ENCODE measurements around the gene MFSD2B. TPM values are rescaled to one million over a fixed set of nuclear protein-coding genes. Genes with fewer than 3 reads are reported as not detected.

Gene MFSD2B
- total RNA-seq, 1 donor from 2014 or later, result 0.52 TPM

GRCh38 chr2:24050041-24050979, 40.4 kb downstream of the MFSD2B start:
- no peak overlapping the region for H3K27ac ChIP-seq (ENCODE audit: low read depth, low read length)
- H3K4me1 ChIP-seq (ENCODE audit: control insufficient read depth in 3 of 3, insufficient read depth in 3 of 3, low read length in 3 of 3), result peaks cover 9 to 22% (median 21%) of the 10 kb centered on the region in 3 donors
- peak overlapping the region; percentile 67 to 75 (median 71) for H3K4me3 ChIP-seq (ENCODE audit: low read length in 3 of 3)
- H3K36me3 ChIP-seq (ENCODE audit: control insufficient read depth in 3 of 3, insufficient read depth in 3 of 3, low read length in 3 of 3), result no peaks in the 10 kb centered on the region
- no peaks in the 10 kb centered on the region for H3K9me3 ChIP-seq (ENCODE audit: control insufficient read depth in 3 of 3, low read length in 3 of 3)
- peaks cover 0 to 11% (median 5%) of the 10 kb centered on the region in 3 donors for H3K27me3 ChIP-seq (ENCODE audit: control insufficient read depth in 3 of 3, insufficient read depth in 3 of 3, low read length in 3 of 3)
- H3K9ac ChIP-seq (ENCODE audit: low read depth in 1 of 3, low read length in 3 of 3), result peak overlapping the region in 2 of 3 donors; percentile 64 to 75

GRCh38 chr2:24051833-24052232, 41.9 kb downstream of the MFSD2B start:
- H3K9ac ChIP-seq (ENCODE audit: low read depth in 1 of 3, low read length in 3 of 3), result no peak overlapping the region
- no peaks in the 10 kb centered on the region for H3K9me3 ChIP-seq (ENCODE audit: control insufficient read depth in 3 of 3, low read length in 3 of 3)
- peaks cover 5 to 18% (median 14%) of the 10 kb centered on the region in 3 donors for H3K4me1 ChIP-seq (ENCODE audit: control insufficient read depth in 3 of 3, insufficient read depth in 3 of 3, low read length in 3 of 3)
- H3K4me3 ChIP-seq (ENCODE audit: low read length in 3 of 3), result no peak overlapping the region
- H3K27ac ChIP-seq (ENCODE audit: low read depth, low read length), result no peak overlapping the region
- no peaks in the 10 kb centered on the region for H3K36me3 ChIP-seq (ENCODE audit: control insufficient read depth in 3 of 3, insufficient read depth in 3 of 3, low read length in 3 of 3)
- peaks cover 0 to 11% (median 5%) of the 10 kb centered on the region in 3 donors for H3K27me3 ChIP-seq (ENCODE audit: control insufficient read depth in 3 of 3, insufficient read depth in 3 of 3, low read length in 3 of 3)

GRCh38 chr2:24052951-24053350, 43.1 kb downstream of the MFSD2B start:
- no peaks in the 10 kb centered on the region for H3K36me3 ChIP-seq (ENCODE audit: control insufficient read depth in 3 of 3, insufficient read depth in 3 of 3, low read length in 3 of 3)
- peaks cover 5 to 12% (median 10%) of the 10 kb centered on the region in 3 donors for H3K4me1 ChIP-seq (ENCODE audit: control insufficient read depth in 3 of 3, insufficient read depth in 3 of 3, low read length in 3 of 3)
- H3K9me3 ChIP-seq (ENCODE audit: control insufficient read depth in 3 of 3, low read length in 3 of 3), result no peaks in the 10 kb centered on the region
- H3K4me3 ChIP-seq (ENCODE audit: low read length in 3 of 3), result no peak overlapping the region
- H3K27ac ChIP-seq (ENCODE audit: low read depth, low read length), result no peak overlapping the region
- H3K27me3 ChIP-seq (ENCODE audit: control insufficient read depth in 3 of 3, insufficient read depth in 3 of 3, low read length in 3 of 3), result peaks cover 0 to 11% (median 5%) of the 10 kb centered on the region in 3 donors
- H3K9ac ChIP-seq (ENCODE audit: low read depth in 1 of 3, low read length in 3 of 3), result no peak overlapping the region

- H3K9ac ChIP-seq (ENCODE audit: low read depth in 1 of 3, low read length in 3 of 3), result no peak overlapping the region
- H3K4me3 ChIP-seq (ENCODE audit: low read length in 3 of 3), result no peak overlapping the region
- H3K36me3 ChIP-seq (ENCODE audit: control insufficient read depth in 3 of 3, insufficient read depth in 3 of 3, low read length in 3 of 3), result no peaks in the 10 kb centered on the region
- peaks cover 3 to 6% (median 5%) of the 10 kb centered on the region in 3 donors for H3K4me1 ChIP-seq (ENCODE audit: control insufficient read depth in 3 of 3, insufficient read depth in 3 of 3, low read length in 3 of 3)
- no peak overlapping the region for H3K27ac ChIP-seq (ENCODE audit: low read depth, low read length)
- H3K27me3 ChIP-seq (ENCODE audit: control insufficient read depth in 3 of 3, insufficient read depth in 3 of 3, low read length in 3 of 3), result peaks cover 0 to 4% (median 0%) of the 10 kb centered on the region in 3 donors
- no peaks in the 10 kb centered on the region for H3K9me3 ChIP-seq (ENCODE audit: control insufficient read depth in 3 of 3, low read length in 3 of 3)
Measured at GRCh38 chr2:24054366-24055010, 44.6 kb downstream of the MFSD2B start.

- Histone ChIP-seq H3K9ac (ENCODE audit: low read depth in 1 of 3, low read length in 3 of 3) (no peak overlapping the region), H3K36me3 (ENCODE audit: control insufficient read depth in 3 of 3, insufficient read depth in 3 of 3, low read length in 3 of 3) (no peaks in the 10 kb centered on the region), H3K27ac (ENCODE audit: low read depth, low read length) (no peak overlapping the region), H3K9me3 (ENCODE audit: control insufficient read depth in 3 of 3, low read length in 3 of 3) (no peaks in the 10 kb centered on the region), H3K4me1 (ENCODE audit: control insufficient read depth in 3 of 3, insufficient read depth in 3 of 3, low read length in 3 of 3) (no peaks in the 10 kb centered on the region), H3K27me3 (ENCODE audit: control insufficient read depth in 3 of 3, insufficient read depth in 3 of 3, low read length in 3 of 3) (no peaks in the 10 kb centered on the region), H3K4me3 (ENCODE audit: low read length in 3 of 3) (no peak overlapping the region)
Measured at GRCh38 chr2:24055750-24056149, 45.9 kb downstream of the MFSD2B start.

GRCh38 chr2:24058564-24059271, 48.8 kb downstream of the MFSD2B start:
- Histone ChIP-seq H3K9me3 (ENCODE audit: control insufficient read depth in 3 of 3, low read length in 3 of 3) (no peaks in the 10 kb centered on the region), H3K9ac (ENCODE audit: low read depth in 1 of 3, low read length in 3 of 3) (no peak overlapping the region), H3K36me3 (ENCODE audit: control insufficient read depth in 3 of 3, insufficient read depth in 3 of 3, low read length in 3 of 3) (no peaks in the 10 kb centered on the region), H3K4me3 (ENCODE audit: low read length in 3 of 3) (no peak overlapping the region), H3K27ac (ENCODE audit: low read depth, low read length) (no peak overlapping the region), H3K4me1 (ENCODE audit: control insufficient read depth in 3 of 3, insufficient read depth in 3 of 3, low read length in 3 of 3) (no peaks in the 10 kb centered on the region), H3K27me3 (ENCODE audit: control insufficient read depth in 3 of 3, insufficient read depth in 3 of 3, low read length in 3 of 3) (no peaks in the 10 kb centered on the region)

- no peaks in the 10 kb centered on the region for H3K9me3 ChIP-seq (ENCODE audit: control insufficient read depth in 3 of 3, low read length in 3 of 3)
- H3K36me3 ChIP-seq (ENCODE audit: control insufficient read depth in 3 of 3, insufficient read depth in 3 of 3, low read length in 3 of 3), result peaks cover 8 to 37% (median 27%) of the 10 kb centered on the region in 3 donors
- H3K4me1 ChIP-seq (ENCODE audit: control insufficient read depth in 3 of 3, insufficient read depth in 3 of 3, low read length in 3 of 3), result no peaks in the 10 kb centered on the region
- H3K27ac ChIP-seq (ENCODE audit: low read depth, low read length), result no peak overlapping the region
- H3K4me3 ChIP-seq (ENCODE audit: low read length in 3 of 3), result no peak overlapping the region
- H3K27me3 ChIP-seq (ENCODE audit: control insufficient read depth in 3 of 3, insufficient read depth in 3 of 3, low read length in 3 of 3), result no peaks in the 10 kb centered on the region
- no peak overlapping the region for H3K9ac ChIP-seq (ENCODE audit: low read depth in 1 of 3, low read length in 3 of 3)
Measured at GRCh38 chr2:24065341-24065740, 55.5 kb downstream of the MFSD2B start.

GRCh38 chr2:24072259-24072658, 62.4 kb downstream of the MFSD2B start:
- Histone ChIP-seq H3K4me3 (ENCODE audit: low read length in 3 of 3) (no peak overlapping the region), H3K4me1 (ENCODE audit: control insufficient read depth in 3 of 3, insufficient read depth in 3 of 3, low read length in 3 of 3) (peaks cover 3 to 9% (median 6%) of the 10 kb centered on the region in 3 donors), H3K27ac (ENCODE audit: low read depth, low read length) (no peak overlapping the region), H3K9me3 (ENCODE audit: control insufficient read depth in 3 of 3, low read length in 3 of 3) (no peaks in the 10 kb centered on the region), H3K27me3 (ENCODE audit: control insufficient read depth in 3 of 3, insufficient read depth in 3 of 3, low read length in 3 of 3) (no peaks in the 10 kb centered on the region), H3K9ac (ENCODE audit: low read depth in 1 of 3, low read length in 3 of 3) (no peak overlapping the region), H3K36me3 (ENCODE audit: control insufficient read depth in 3 of 3, insufficient read depth in 3 of 3, low read length in 3 of 3) (peaks cover 18 to 42% (median 29%) of the 10 kb centered on the region in 3 donors)

- Histone ChIP-seq H3K36me3 (ENCODE audit: control insufficient read depth in 3 of 3, insufficient read depth in 3 of 3, low read length in 3 of 3) (peaks cover 18 to 27% (median 18%) of the 10 kb centered on the region in 3 donors), H3K4me3 (ENCODE audit: low read length in 3 of 3) (no peak overlapping the region), H3K4me1 (ENCODE audit: control insufficient read depth in 3 of 3, insufficient read depth in 3 of 3, low read length in 3 of 3) (peaks cover 8 to 15% (median 12%) of the 10 kb centered on the region in 3 donors), H3K27me3 (ENCODE audit: control insufficient read depth in 3 of 3, insufficient read depth in 3 of 3, low read length in 3 of 3) (no peaks in the 10 kb centered on the region), H3K9me3 (ENCODE audit: control insufficient read depth in 3 of 3, low read length in 3 of 3) (no peaks in the 10 kb centered on the region), H3K27ac (ENCODE audit: low read depth, low read length) (no peak overlapping the region), H3K9ac (ENCODE audit: low read depth in 1 of 3, low read length in 3 of 3) (peak overlapping the region in 1 of 3 donors; percentile 40)
Measured at GRCh38 chr2:24073816-24074215, 63.9 kb downstream of the MFSD2B start.

Measured in skeletal muscle tissue (tissue), 4 donors.